Measurements from ENCODE around the gene TAF5L.

TAF5L gene

GRCh38 chr1:229582011-229582694 lies 43.8 kb downstream of the TAF5L start:
- Histone ChIP-seq H3K9me3 (ENCODE audit: insufficient read depth, low read depth, low read length) (no peaks in the 10 kb centered on the region), H3K4me1 (ENCODE audit: insufficient read depth, low read length, poor library complexity, severe bottlenecking) (no peaks in the 10 kb centered on the region), H3K36me3 (ENCODE audit: insufficient read depth, low read length) (no peaks in the 10 kb centered on the region), H3K4me2 (ENCODE audit: low read depth, low read length, poor library complexity, severe bottlenecking) (no peak overlapping the region), H3F3A (ENCODE audit: low read depth) (no peaks in the 10 kb centered on the region), H3K9ac (ENCODE audit: low read depth, low read length, poor library complexity, severe bottlenecking) (no peak overlapping the region), H2AFZ (ENCODE audit: low read length) (no peak overlapping the region), H3K4me3 (ENCODE audit: low read length, poor library complexity, severe bottlenecking) (no peak overlapping the region), H4K20me1 (ENCODE audit: insufficient read depth, low read length, poor library complexity, severe bottlenecking) (no peaks in the 10 kb centered on the region), H3K79me2 (ENCODE audit: insufficient read depth, low read length) (no peaks in the 10 kb centered on the region), H3K9me2 (replicated peaks; ENCODE audit: low read depth, low read length) (no peaks in the 10 kb centered on the region), H3K27me3 (ENCODE audit: insufficient read depth, low read length, poor library complexity, severe bottlenecking) (no peaks in the 10 kb centered on the region)
- TF ChIP-seq EZH2phosphoT487 (IDR thresholded peaks at IDR 0.05; ENCODE audit: borderline replicate concordance) (no peak), CTCF (conservative IDR thresholded peaks at IDR 0.05; ENCODE audit: low read length) (no peak)

GRCh38 chr1:229581485-229581884 lies 44.4 kb downstream of the TAF5L start:
- TF ChIP-seq CTCF (conservative IDR thresholded peaks at IDR 0.05; ENCODE audit: low read length) (no peak), EZH2phosphoT487 (IDR thresholded peaks at IDR 0.05; ENCODE audit: borderline replicate concordance) (no peak)
- Histone ChIP-seq H4K20me1 (ENCODE audit: insufficient read depth, low read length, poor library complexity, severe bottlenecking) (no peaks in the 10 kb centered on the region), H2AFZ (ENCODE audit: low read length) (no peak overlapping the region), H3K4me1 (ENCODE audit: insufficient read depth, low read length, poor library complexity, severe bottlenecking) (no peaks in the 10 kb centered on the region), H3K79me2 (ENCODE audit: insufficient read depth, low read length) (no peaks in the 10 kb centered on the region), H3K4me3 (ENCODE audit: low read length, poor library complexity, severe bottlenecking) (no peak overlapping the region), H3K9me2 (replicated peaks; ENCODE audit: low read depth, low read length) (no peaks in the 10 kb centered on the region), H3K27me3 (ENCODE audit: insufficient read depth, low read length, poor library complexity, severe bottlenecking) (no peaks in the 10 kb centered on the region), H3K9ac (ENCODE audit: low read depth, low read length, poor library complexity, severe bottlenecking) (no peak overlapping the region), H3K9me3 (ENCODE audit: insufficient read depth, low read depth, low read length) (no peaks in the 10 kb centered on the region), H3F3A (ENCODE audit: low read depth) (no peaks in the 10 kb centered on the region), H3K4me2 (ENCODE audit: low read depth, low read length, poor library complexity, severe bottlenecking) (no peak overlapping the region), H3K36me3 (ENCODE audit: insufficient read depth, low read length) (no peaks in the 10 kb centered on the region)

- Histone ChIP-seq H4K20me1 (ENCODE audit: insufficient read depth, low read length, poor library complexity, severe bottlenecking) (no peaks in the 10 kb centered on the region), H3K4me3 (ENCODE audit: low read length, poor library complexity, severe bottlenecking) (no peak overlapping the region), H3K4me2 (ENCODE audit: low read depth, low read length, poor library complexity, severe bottlenecking) (no peak overlapping the region), H3K79me2 (ENCODE audit: insufficient read depth, low read length) (no peaks in the 10 kb centered on the region), H3K9ac (ENCODE audit: low read depth, low read length, poor library complexity, severe bottlenecking) (no peak overlapping the region), H3K4me1 (ENCODE audit: insufficient read depth, low read length, poor library complexity, severe bottlenecking) (no peaks in the 10 kb centered on the region), H3K9me2 (replicated peaks; ENCODE audit: low read depth, low read length) (no peaks in the 10 kb centered on the region), H3K9me3 (ENCODE audit: insufficient read depth, low read depth, low read length) (no peaks in the 10 kb centered on the region), H3K27me3 (ENCODE audit: insufficient read depth, low read length, poor library complexity, severe bottlenecking) (no peaks in the 10 kb centered on the region), H3F3A (ENCODE audit: low read depth) (no peaks in the 10 kb centered on the region), H2AFZ (ENCODE audit: low read length) (no peak overlapping the region), H3K36me3 (ENCODE audit: insufficient read depth, low read length) (no peaks in the 10 kb centered on the region)
- TF ChIP-seq EZH2phosphoT487 (IDR thresholded peaks at IDR 0.05; ENCODE audit: borderline replicate concordance) = no peak
- no peak for TF ChIP-seq CTCF (conservative IDR thresholded peaks at IDR 0.05; ENCODE audit: low read length)
These were observed 46.8 kb downstream of the TAF5L start for GRCh38 chr1:229579059-229579673.

Measured in Loucy (cell line).